Calu3 (cell line): ENCODE results near the gene LBHD1. TPM values are rescaled to one million over a fixed set of nuclear protein-coding genes. Genes with fewer than 3 reads are reported as not detected.

Experiments used
- BruUV-seq: library from RNA; stranded (reverse); fragments of 400-500 nt; replicated peaks from 2 replicates; lab custom pipeline; 2021; lab: Mats Ljungman, UMichigan
- CTCF ChIA-PET: fragments of 300-600 bp; sonication (Branson Sonifier 250); formaldehyde crosslinking; loops from one replicate; lab custom pipeline; 2022; ENCODE audit warnings: antibody characterized with exemption; lab: Charles Lee
- DNase-seq: peaks from one replicate; pipeline ENCODE4 v3.0.0; 2022
- H3K27ac Mint-ChIP-seq: one replicate; pipeline ENCODE4 v1.8.0; 2022; ENCODE audit warnings: mixed read lengths; ENCODE audit not compliant: unreplicated experiment
- H3K27me3 Mint-ChIP-seq: one replicate; pipeline ENCODE4 v1.8.0; 2022; ENCODE audit warnings: mixed read lengths; ENCODE audit not compliant: unreplicated experiment
- H3K36me3 Mint-ChIP-seq: one replicate; pipeline ENCODE4 v1.8.0; 2022; ENCODE audit warnings: mild to moderate bottlenecking, moderate library complexity, mixed read lengths; ENCODE audit not compliant: insufficient read depth, unreplicated experiment
- H3K4me1 Mint-ChIP-seq: one replicate; pipeline ENCODE4 v1.8.0; 2022; ENCODE audit warnings: mild to moderate bottlenecking, low read depth, mixed read lengths; ENCODE audit not compliant: unreplicated experiment
- H3K4me3 Mint-ChIP-seq: one replicate; pipeline ENCODE4 v1.8.0; 2022; ENCODE audit warnings: mild to moderate bottlenecking, low read depth, moderate library complexity, mixed read lengths; ENCODE audit not compliant: unreplicated experiment
- H3K9me3 Mint-ChIP-seq: one replicate; pipeline ENCODE4 v1.8.0; 2022; ENCODE audit warnings: low read depth, mixed read lengths; ENCODE audit not compliant: unreplicated experiment
- CTCF ChIP-seq: fragments of 200-600 bp; IDR thresholded peaks from one replicate; pipeline ENCODE4 v1.8.0; 2022; ENCODE audit warnings: antibody characterized with exemption; ENCODE audit not compliant: unreplicated experiment
- intact Hi-C: fragments of 100-400 bp; cut with micrococcal nuclease; formaldehyde crosslinking; loops from one replicate; pipeline ENCODE4 v1.10.0; 2022; ENCODE audit not compliant: unreplicated experiment
- total RNA-seq: library from RNA; stranded (reverse); gene quantifications from 2 replicates; pipeline ENCODE4 v1.2.3, GENCODE V29; 2022

LBHD1 gene
- total RNA-seq, 1 experiment from 2014 or later = 16.4 TPM

GRCh38 chr11:62669420-62670161 is 2.5 kb downstream of the LBHD1 start:
- Mint-ChIP-seq H3K4me3 (no peak overlapping the region), H3K9me3 (no peaks in the 10 kb centered on the region), H3K4me1 (peaks cover 9% of the 10 kb centered on the region), H3K27me3 (no peaks in the 10 kb centered on the region), H3K27ac (no peak overlapping the region), H3K36me3 (peaks cover 90% of the 10 kb centered on the region)
- BruUV-seq = no TSS peak
- CTCF ChIA-PET = interaction anchor here (0.7 kb wide), 1 partner anchor 58 kb away, joined by 4 read pairs; the partner anchor contains the start of gene HNRNPUL2
- intact Hi-C loops = no loop called here
- DNase-seq = no peak
- no peak for TF ChIP-seq CTCF

GRCh38 chr11:62667460-62667859 is 4.6 kb downstream of the LBHD1 start:
- Mint-ChIP-seq H3K4me3 (no peak overlapping the region), H3K9me3 (no peaks in the 10 kb centered on the region), H3K36me3 (peaks cover 90% of the 10 kb centered on the region), H3K4me1 (peaks cover 9% of the 10 kb centered on the region), H3K27ac (no peak overlapping the region), H3K27me3 (no peaks in the 10 kb centered on the region)
- TF ChIP-seq CTCF = no peak
- CTCF ChIA-PET = interaction anchor here (0.5 to 0.6 kb wide), 3 partner anchors 37 to 162 kb away, joined by 3 to 5 read pairs (median 3); no protein-coding TSS in a partner anchor
- intact Hi-C loops = no loop called here
- BruUV-seq = no TSS peak
- DNase-seq = no peak

- CTCF ChIA-PET = interaction anchor here (0.6 kb wide), 1 partner anchor 82 kb away, joined by 7 read pairs; no protein-coding TSS in a partner anchor
- peaks cover 9% of the 10 kb centered on the region for H3K4me1 Mint-ChIP-seq
- no peak for TF ChIP-seq CTCF
- no peaks in the 10 kb centered on the region for H3K27me3 Mint-ChIP-seq
- no peaks in the 10 kb centered on the region for H3K9me3 Mint-ChIP-seq
- peak overlapping the region; percentile 91 for H3K4me3 Mint-ChIP-seq
- peak overlapping the region; percentile 66 for H3K27ac Mint-ChIP-seq
- H3K36me3 Mint-ChIP-seq = peaks cover 79% of the 10 kb centered on the region
- BruUV-seq = no TSS peak
- intact Hi-C loops = no loop called here
- DNase-seq = no peak
These were observed 5.7 kb downstream of the LBHD1 start for GRCh38 chr11:62666259-62666926.

GRCh38 chr11:62665599-62666258 is 6.3 kb downstream of the LBHD1 start:
- H3K9me3 Mint-ChIP-seq = no peaks in the 10 kb centered on the region
- peak overlapping the region; percentile 91 for H3K4me3 Mint-ChIP-seq
- H3K4me1 Mint-ChIP-seq = peaks cover 9% of the 10 kb centered on the region
- intact Hi-C loops = no loop called here
- no TSS peak for BruUV-seq
- peaks cover 73% of the 10 kb centered on the region for H3K36me3 Mint-ChIP-seq
- H3K27me3 Mint-ChIP-seq = no peaks in the 10 kb centered on the region
- DNase-seq = peak; percentile 30
- TF ChIP-seq CTCF = no peak
- peak overlapping the region; percentile 99 for H3K27ac Mint-ChIP-seq
- CTCF ChIA-PET = interaction anchor here (0.6 to 2.0 kb wide), 8 partner anchors 9 to 554 kb away, joined by 3 to 6 read pairs (median 3); partner anchors contain the start of genes EEF1G, INTS5, MTA2 and TUT1
